Jurkat, Clone E6-1 (cell line): ENCODE results near the gene PRKD2.

Source experiments
- DNase-seq: peaks from one replicate; pipeline ENCODE4 v3.0.0-alpha.2; 2011; ENCODE audit warnings: low read depth, low spot score
- H3K4me3 ChIP-seq: 2 replicates; pipeline ENCODE4 v1.5.1; 2011; ENCODE audit warnings: mild to moderate bottlenecking, low read length, control low read depth, moderate library complexity

Gene PRKD2

GRCh38 chr19:46726971-46727501 is 10.1 kb upstream of the PRKD2 start:
- no peak for DNase-seq
- H3K4me3 ChIP-seq, result no peak overlapping the region

- DNase-seq, result no peak
- H3K4me3 ChIP-seq, result no peak overlapping the region
Measured at GRCh38 chr19:46726551-46726950, 9.6 kb upstream of the PRKD2 start.

- no peak overlapping the region for H3K4me3 ChIP-seq
- DNase-seq, result no peak
Measured at GRCh38 chr19:46725859-46726393, 9.0 kb upstream of the PRKD2 start.

- H3K4me3 ChIP-seq, result no peak overlapping the region
- DNase-seq, result no peak
Measured at GRCh38 chr19:46725036-46725820, 8.3 kb upstream of the PRKD2 start.

- H3K4me3 ChIP-seq, result no peak overlapping the region
- no peak for DNase-seq
Measured at GRCh38 chr19:46724468-46724867, 7.6 kb upstream of the PRKD2 start.

- no peak for DNase-seq
- H3K4me3 ChIP-seq, result no peak overlapping the region
Measured at GRCh38 chr19:46723471-46723870, 6.6 kb upstream of the PRKD2 start.

- no peak overlapping the region for H3K4me3 ChIP-seq
Measured at GRCh38 chr19:46723023-46723461, 6.1 kb upstream of the PRKD2 start.

GRCh38 chr19:46722421-46723022 is 5.6 kb upstream of the PRKD2 start:
- no peak overlapping the region for H3K4me3 ChIP-seq
- DNase-seq, result no peak

More at GRCh38 chr19:46723023-46723461, 6.1 kb upstream of the PRKD2 start:
- DNase-seq, result no peak

- H3K4me3 ChIP-seq, result no peak overlapping the region
- no peak for DNase-seq
Measured at GRCh38 chr19:46722004-46722380, 5.1 kb upstream of the PRKD2 start.

GRCh38 chr19:46721269-46722003 is 4.5 kb upstream of the PRKD2 start:
- H3K4me3 ChIP-seq, result no peak overlapping the region
- DNase-seq, result no peak

- no peak for DNase-seq
- H3K4me3 ChIP-seq, result no peak overlapping the region
Measured at GRCh38 chr19:46720503-46721239, 3.8 kb upstream of the PRKD2 start.

- H3K4me3 ChIP-seq, result no peak overlapping the region
- no peak for DNase-seq
Measured at GRCh38 chr19:46719629-46720502, 3.0 kb upstream of the PRKD2 start.

GRCh38 chr19:46718934-46719622 is 2.2 kb upstream of the PRKD2 start:
- H3K4me3 ChIP-seq, result no peak overlapping the region
- DNase-seq, result no peak

- H3K4me3 ChIP-seq, result peak overlapping the region; percentile 91
- DNase-seq, result peak; percentile 95
Measured at GRCh38 chr19:46718157-46718933, 1.4 kb upstream of the PRKD2 start.

GRCh38 chr19:46717716-46718143 is 816 bp upstream of the PRKD2 start:
- no peak for DNase-seq
- peak overlapping the region; percentile 91 for H3K4me3 ChIP-seq

GRCh38 chr19:46716672-46717033 is 261 bp downstream of the PRKD2 start:
- H3K4me3 ChIP-seq, result peak overlapping the region; percentile 91
- no peak for DNase-seq
